DOHH2 (cell line): ENCODE measurements around the gene ZFPL1.

ENCODE experiments used
- H3F3A ChIP-seq: fragments of 200-600 bp; sonication (generic), shearing (Covaris generic); 2 replicates; pipeline ENCODE4 v1.6.0; 2016; ENCODE audit warnings: antibody characterized with exemption, mild to moderate bottlenecking; ENCODE audit not compliant: control insufficient read depth, insufficient read depth
- H3K27ac ChIP-seq: fragments of 200-600 bp; sonication (generic); 2 replicates; pipeline ENCODE4 v1.5.1; 2014; ENCODE audit warnings: low read depth, mild to moderate bottlenecking, low read length, moderate library complexity
- H3K27me3 ChIP-seq: fragments of 200-600 bp; sonication (generic); 2 replicates; pipeline ENCODE4 v1.6.1; 2014; ENCODE audit warnings: mild to moderate bottlenecking, low read length, mixed read lengths; ENCODE audit not compliant: control insufficient read depth
- H3K36me3 ChIP-seq: fragments of 200-600 bp; sonication (generic); 2 replicates; pipeline ENCODE4 v1.6.1; 2014; ENCODE audit warnings: mild to moderate bottlenecking, low read length, moderate library complexity, mixed read lengths; ENCODE audit not compliant: control insufficient read depth
- H3K4me1 ChIP-seq: fragments of 200-600 bp; sonication (generic); 2 replicates; pipeline ENCODE4 v1.6.1; 2014; ENCODE audit warnings: mild to moderate bottlenecking, low read length, mixed read lengths; ENCODE audit not compliant: control insufficient read depth
- H3K4me2 ChIP-seq: fragments of 200-600 bp; sonication (generic); 2 replicates; pipeline ENCODE4 v1.6.0; 2014; ENCODE audit warnings: mild to moderate bottlenecking, low read length, moderate library complexity
- H3K4me3 ChIP-seq: fragments of 200-600 bp; sonication (generic); 2 replicates; pipeline ENCODE4 v1.5.1; 2014; ENCODE audit warnings: mild to moderate bottlenecking, low read length, mixed read lengths
- H3K79me2 ChIP-seq: fragments of 200-600 bp; sonication (generic); 2 replicates; pipeline ENCODE4 v1.6.1; 2014; ENCODE audit warnings: mild to moderate bottlenecking, low read length, mixed read lengths; ENCODE audit not compliant: control insufficient read depth
- H3K9me2 ChIP-seq: fragments of 200-600 bp; sonication (generic); replicated peaks from 2 replicates; pipeline ENCODE4 v1.6.1; 2014; ENCODE audit warnings: mild to moderate bottlenecking, low read length, mixed read lengths; ENCODE audit not compliant: control insufficient read depth
- H3K9me3 ChIP-seq: fragments of 200-600 bp; sonication (generic); 2 replicates; pipeline ENCODE4 v1.6.1; 2014; ENCODE audit warnings: antibody characterized with exemption, low read length, mixed read lengths; ENCODE audit not compliant: control insufficient read depth, insufficient read depth
- H4K20me1 ChIP-seq: fragments of 200-600 bp; sonication (generic); 2 replicates; pipeline ENCODE4 v1.6.0; 2014; ENCODE audit warnings: low read depth, mild to moderate bottlenecking, antibody characterized with exemption, low read length, moderate library complexity; ENCODE audit not compliant: control insufficient read depth, insufficient read depth
- CTCF ChIP-seq: fragments of 200-600 bp; sonication (generic); IDR thresholded peaks from one replicate; pipeline ENCODE4 v1.5.1; 2014; ENCODE audit warnings: antibody characterized with exemption, mild to moderate bottlenecking, low read depth, low read length; ENCODE audit not compliant: poor library complexity, severe bottlenecking
- EZH2phosphoT487 ChIP-seq: fragments of 200-600 bp; sonication (generic); IDR thresholded peaks from 2 replicates; pipeline ENCODE4 v1.6.1; 2017; ENCODE audit warnings: borderline replicate concordance, mild to moderate bottlenecking, antibody characterized with exemption, low read length, moderate library complexity, mixed read lengths

ZFPL1 gene

GRCh38 chr11:65042891-65043290 lies 41.1 kb upstream of the ZFPL1 start:
- Histone ChIP-seq H3K27ac (no peak overlapping the region), H3K9me2 (no peaks in the 10 kb centered on the region), H3K36me3 (peaks cover 44% of the 10 kb centered on the region), H3K27me3 (no peaks in the 10 kb centered on the region), H3K79me2 (peaks cover 34% of the 10 kb centered on the region), H3K4me2 (peak overlapping the region; percentile 61; the same call in 1 of the 2 replicates), H3K9me3 (no peaks in the 10 kb centered on the region), H3F3A (peaks cover 2% of the 10 kb centered on the region; the same call in 1 of the 2 replicates), H3K4me1 (peaks cover 35% of the 10 kb centered on the region), H4K20me1 (no peaks in the 10 kb centered on the region), H3K4me3 (peak overlapping the region; percentile 81; the same call in 1 of the 2 replicates)
- TF ChIP-seq CTCF (no peak), EZH2phosphoT487 (no peak)

GRCh38 chr11:65043881-65044501 lies 40.0 kb upstream of the ZFPL1 start:
- H3K4me1 ChIP-seq = peaks cover 28% of the 10 kb centered on the region
- no peak overlapping the region for H3K4me2 ChIP-seq
- peaks cover 34% of the 10 kb centered on the region for H3K79me2 ChIP-seq
- peaks cover 2% of the 10 kb centered on the region; the same call in 1 of the 2 replicates for H3F3A ChIP-seq
- no peaks in the 10 kb centered on the region for H4K20me1 ChIP-seq
- no peak overlapping the region for H3K27ac ChIP-seq
- H3K9me2 ChIP-seq = no peaks in the 10 kb centered on the region
- H3K4me3 ChIP-seq = no peak overlapping the region
- no peaks in the 10 kb centered on the region for H3K27me3 ChIP-seq
- no peaks in the 10 kb centered on the region for H3K9me3 ChIP-seq
- peaks cover 38% of the 10 kb centered on the region for H3K36me3 ChIP-seq
- TF ChIP-seq CTCF = no peak
- no peak for TF ChIP-seq EZH2phosphoT487

- Histone ChIP-seq H3F3A (peaks cover 2% of the 10 kb centered on the region; the same call in 1 of the 2 replicates), H4K20me1 (no peaks in the 10 kb centered on the region), H3K4me1 (peaks cover 19% of the 10 kb centered on the region), H3K9me2 (no peaks in the 10 kb centered on the region), H3K4me3 (no peak overlapping the region), H3K27ac (no peak overlapping the region), H3K79me2 (peaks cover 34% of the 10 kb centered on the region), H3K27me3 (no peaks in the 10 kb centered on the region), H3K9me3 (no peaks in the 10 kb centered on the region), H3K36me3 (peaks cover 31% of the 10 kb centered on the region), H3K4me2 (no peak overlapping the region)
- TF ChIP-seq EZH2phosphoT487 = no peak
- no peak for TF ChIP-seq CTCF
Observed at GRCh38 chr11:65045061-65045460, 39.0 kb upstream of the ZFPL1 start.
